ENCODE measurements around the gene NAP1L2. TPM values are rescaled to one million over a fixed set of nuclear protein-coding genes. Genes with fewer than 3 reads are reported as not detected.
"Not testable (repeated sequence)": the region's sequence is repeated elsewhere in the genome, so short reads cannot be mapped to it uniquely, and the experiment has no call there.

The NAP1L2 gene
- total RNA-seq, 3 donors from 2014 or later = 2.1 to 5.9 (median 4.0) TPM

DNA sequence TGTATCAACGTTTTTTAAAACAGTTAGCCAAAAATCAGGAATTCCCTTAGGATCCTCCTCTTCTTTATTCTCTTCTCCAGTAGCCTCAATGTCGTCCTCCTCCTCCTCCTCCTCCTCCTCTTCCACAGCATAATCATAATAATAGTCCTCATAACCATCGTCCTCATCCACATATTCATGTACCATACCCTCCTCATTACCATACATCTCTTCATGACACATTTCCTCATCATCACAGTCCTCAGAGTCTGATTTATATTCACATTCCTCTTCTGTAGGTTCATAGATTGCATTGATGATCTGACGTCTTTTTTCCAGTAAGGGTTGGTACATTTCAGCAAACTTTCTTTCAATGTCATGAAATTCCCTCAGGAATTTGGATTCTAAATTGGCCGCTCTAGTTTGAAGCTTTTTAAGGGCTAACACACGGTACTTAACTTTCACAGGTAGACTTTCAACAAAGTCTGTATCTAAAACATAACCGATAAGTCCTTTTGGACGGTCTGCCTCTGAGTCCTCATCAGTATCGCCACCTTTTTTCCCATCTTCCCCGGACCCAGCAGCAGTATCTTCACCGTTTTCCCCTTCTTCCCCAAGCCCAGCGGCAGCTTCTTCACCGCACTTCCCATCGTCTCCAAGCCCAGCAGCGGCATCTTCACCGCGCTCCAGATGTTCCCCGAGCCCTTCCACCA, 771 bp downstream of the NAP1L2 start:
- intact Hi-C loops (cut with DNase I, micrococcal nuclease) = no loop called here
- no peak for ATAC-seq
- Histone ChIP-seq H3K4me3 (no peak overlapping the region), H3K4me1 (ENCODE audit: low read depth) (no peaks in the 10 kb centered on the region), H3K36me3 (ENCODE audit: low read depth) (no peaks in the 10 kb centered on the region), H3K9me3 (no peaks in the 10 kb centered on the region)
- peak in 1 of 3 donors; percentile 2 for DNase-seq
- TF ChIP-seq CTCF (IDR thresholded peaks at IDR 0.05) = no peak

DNA sequence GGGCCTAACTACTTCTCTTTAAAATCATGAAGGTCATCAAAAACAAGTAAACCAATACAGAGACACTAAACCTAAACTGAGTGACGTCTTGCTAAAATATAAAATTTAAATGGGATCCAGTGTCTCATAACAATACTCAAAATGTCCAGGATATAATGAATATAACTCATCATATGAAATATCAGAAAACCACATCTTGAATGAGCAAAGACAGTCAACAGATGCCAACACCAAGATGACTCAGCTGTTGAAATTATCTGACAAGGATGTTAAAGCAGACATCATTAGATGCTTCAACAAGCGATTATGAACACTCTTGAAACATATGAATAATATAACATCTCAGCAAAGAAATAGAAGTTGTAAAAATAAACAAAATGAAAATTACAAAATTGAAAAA, 8.3 kb downstream of the NAP1L2 start:
- no peaks in the 10 kb centered on the region for H3K9me3 ChIP-seq
- intact Hi-C loops (cut with DNase I, micrococcal nuclease) = no loop called here
- ATAC-seq (no peak), DNase-seq (no peak)
- no peaks in the 10 kb centered on the region for H3K4me1 ChIP-seq (ENCODE audit: low read depth)
- no peak overlapping the region for H3K4me3 ChIP-seq
- TF ChIP-seq CTCF (IDR thresholded peaks at IDR 0.05) = no peak
- no peaks in the 10 kb centered on the region for H3K36me3 ChIP-seq (ENCODE audit: low read depth)

DNA sequence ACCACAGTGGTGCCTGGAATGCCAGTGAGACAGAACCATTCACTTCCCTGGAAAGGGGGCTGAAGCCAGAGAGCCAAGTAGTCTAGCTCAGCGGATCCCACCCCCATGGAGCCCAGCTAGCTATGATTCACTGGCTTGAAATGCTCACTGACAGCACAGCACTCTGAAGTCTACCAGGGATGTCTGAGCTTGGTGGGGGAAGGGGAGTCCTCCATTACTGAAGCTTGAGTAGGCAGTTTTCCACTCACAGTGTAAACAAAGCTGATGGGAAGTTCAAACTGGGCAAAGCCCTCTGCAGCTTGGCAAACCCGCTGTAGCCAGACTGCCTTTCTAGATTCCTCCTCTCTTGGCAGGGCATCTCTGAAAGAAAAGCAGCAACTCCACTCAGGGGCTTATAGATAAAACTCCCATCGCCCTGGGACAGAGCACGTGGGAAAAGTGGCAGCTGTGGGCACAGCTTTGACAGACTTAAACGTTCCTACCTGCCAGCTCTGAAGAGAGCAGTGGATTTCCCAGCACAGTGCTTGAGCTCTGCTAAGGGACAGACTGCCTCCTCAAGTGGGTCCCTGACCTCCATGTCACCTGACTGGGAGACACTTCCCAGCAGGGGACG, 32.0 kb downstream of the NAP1L2 start:
- Histone ChIP-seq H3K36me3 (ENCODE audit: low read depth) (no peaks in the 10 kb centered on the region), H3K9me3 (no peaks in the 10 kb centered on the region), H3K4me3 (no peak overlapping the region), H3K4me1 (ENCODE audit: low read depth) (no peaks in the 10 kb centered on the region)
- DNase-seq (no peak), ATAC-seq (no peak)
- no peak for TF ChIP-seq CTCF (IDR thresholded peaks at IDR 0.05)
- intact Hi-C loops (cut with DNase I, micrococcal nuclease) = no loop called here

- H3K36me3 ChIP-seq (ENCODE audit: low read depth); intact Hi-C loops (cut with DNase I, micrococcal nuclease); H3K4me1 ChIP-seq (ENCODE audit: low read depth); H3K4me3 ChIP-seq; H3K9me3 ChIP-seq; DNase-seq; ATAC-seq: not testable (repeated sequence)
Observed at GRCh38 chrX:73168945-73169344, 45.7 kb downstream of the NAP1L2 start.

Other genes starting within 250 kb of the NAP1L2 start
- under 1 TPM in 1 of 3 donors, not detected in 2; 0.25 TPM for gene PABPC1L2B, start 211.9 kb downstream of the NAP1L2 start, total RNA-seq
- gene PABPC1L2A, start 135.3 kb downstream of the NAP1L2 start, total RNA-seq = not detected
- not detected for gene CDX4, start 232.2 kb upstream of the NAP1L2 start, total RNA-seq

Measured in mucosa of descending colon (tissue), 3 donors.